KOPT-K1 (cell line): ENCODE results near the gene SPINT3.

Experiments used
- H3K27ac ChIP-seq: fragments of 200-600 bp; sonication (generic); 2 replicates; pipeline ENCODE4 v1.5.1; 2016; ENCODE audit warnings: antibody characterized with exemption, mild to moderate bottlenecking, low read depth, low read length; ENCODE audit not compliant: poor library complexity, severe bottlenecking
- H3K36me3 ChIP-seq: fragments of 200-600 bp; sonication (generic); 2 replicates; pipeline ENCODE4 v1.5.1; 2017; ENCODE audit warnings: antibody characterized with exemption, mild to moderate bottlenecking, low read length, moderate library complexity; ENCODE audit not compliant: insufficient read depth
- H3K9me3 ChIP-seq: fragments of 200-600 bp; sonication (generic); 2 replicates; pipeline ENCODE4 v1.5.1; 2017; ENCODE audit warnings: antibody characterized with exemption, low read length, mild to moderate bottlenecking; ENCODE audit not compliant: insufficient read depth, poor library complexity, severe bottlenecking

The SPINT3 gene

DNA sequence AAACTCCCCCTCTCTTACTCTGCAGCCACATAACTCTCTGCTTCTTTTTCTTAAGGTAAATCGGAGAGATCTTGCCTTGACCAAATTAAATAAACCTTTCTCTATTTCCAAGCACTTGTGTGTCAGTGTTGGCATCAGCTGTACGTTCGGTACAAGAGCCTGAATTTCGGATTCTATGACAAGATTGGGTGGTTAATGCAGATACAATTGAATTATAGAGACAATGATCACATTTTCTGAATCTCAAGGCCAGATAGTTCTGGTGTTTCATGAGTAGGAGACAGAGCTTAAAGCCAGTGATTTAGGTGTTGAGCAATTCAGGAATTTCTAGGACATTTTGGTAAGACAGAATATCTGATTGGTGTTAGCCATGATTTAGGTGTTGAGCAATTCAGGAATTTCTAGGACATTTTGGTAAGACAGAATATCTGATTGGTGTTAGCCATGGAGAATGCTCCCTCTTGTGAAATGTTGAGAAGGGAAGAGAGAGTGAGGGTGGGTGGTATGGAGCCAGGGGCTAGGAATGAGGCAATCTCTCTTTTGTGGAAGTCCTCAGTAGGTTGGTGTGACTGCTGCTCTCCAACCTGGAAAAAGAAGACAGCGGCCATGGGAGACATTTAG, 5.1 kb downstream of the SPINT3 start:
- Histone ChIP-seq H3K27ac (no peak overlapping the region), H3K36me3 (no peaks in the 10 kb centered on the region), H3K9me3 (no peaks in the 10 kb centered on the region)

DNA sequence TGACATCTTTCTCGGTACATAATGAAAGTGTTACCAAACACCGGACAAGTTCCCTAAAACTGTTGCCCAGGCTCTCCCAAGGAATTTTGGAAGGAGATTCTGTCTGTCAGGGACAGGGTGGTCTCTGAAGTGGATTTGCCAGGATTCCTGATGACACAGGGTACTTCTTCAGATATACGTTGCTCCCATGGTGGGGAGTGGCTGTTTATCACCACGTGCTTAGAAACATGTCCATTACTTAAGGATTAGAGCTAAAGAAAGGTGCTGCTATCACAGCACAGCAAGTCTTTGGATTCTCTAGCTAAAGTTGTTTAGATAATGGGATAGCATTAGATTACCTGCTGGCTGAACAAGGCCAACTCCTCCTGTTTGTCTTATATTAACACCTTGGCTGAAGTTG, 6.3 kb downstream of the SPINT3 start:
- Histone ChIP-seq H3K36me3 (no peaks in the 10 kb centered on the region), H3K27ac (no peak overlapping the region), H3K9me3 (no peaks in the 10 kb centered on the region)

- no peaks in the 10 kb centered on the region for H3K9me3 ChIP-seq
- no peak overlapping the region for H3K27ac ChIP-seq
- H3K36me3 ChIP-seq, result no peaks in the 10 kb centered on the region
Observed at GRCh38 chr20:45508068-45508886, 7.1 kb downstream of the SPINT3 start.

DNA sequence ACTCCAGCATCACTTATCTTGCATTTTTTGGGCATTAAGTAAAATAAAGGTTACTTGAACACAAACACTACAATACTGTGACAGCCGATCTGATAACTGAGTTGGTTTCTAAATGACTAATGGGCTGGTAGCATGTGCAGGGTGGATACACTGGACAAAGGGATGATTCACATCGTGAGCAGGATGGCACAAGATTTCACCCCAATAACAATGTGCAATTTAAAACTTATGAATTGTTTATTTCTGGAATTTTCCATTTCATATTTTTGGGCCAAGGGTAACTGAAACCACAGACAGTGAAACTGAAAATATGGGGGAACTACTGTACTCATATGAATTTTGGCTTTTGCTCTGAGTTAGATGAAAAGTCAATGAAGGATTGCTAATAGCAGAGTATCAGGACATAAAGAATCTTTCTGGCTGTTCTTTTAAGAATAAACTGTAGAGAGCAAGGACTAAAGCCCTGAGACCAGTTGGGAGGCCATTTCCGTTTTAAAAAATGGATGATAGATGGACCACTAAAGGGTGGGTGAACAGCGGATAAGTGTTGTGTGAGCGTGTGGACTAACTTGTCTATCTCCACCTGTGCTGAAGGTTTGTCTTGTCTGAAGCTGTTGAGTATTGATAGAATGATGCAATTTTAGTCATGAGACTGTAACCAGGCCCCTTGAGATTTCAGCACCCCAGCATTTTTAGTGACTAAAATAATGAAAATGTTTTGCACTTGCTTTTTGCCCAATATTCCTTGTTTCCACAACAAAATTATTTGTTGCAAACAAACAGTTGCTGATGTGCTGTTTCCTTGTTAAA, 8.2 kb downstream of the SPINT3 start:
- no peaks in the 10 kb centered on the region for H3K36me3 ChIP-seq
- no peak overlapping the region for H3K27ac ChIP-seq

GRCh38 chr20:45506398-45506797, 9.0 kb downstream of the SPINT3 start:
- Histone ChIP-seq H3K27ac (no peak overlapping the region), H3K36me3 (no peaks in the 10 kb centered on the region), H3K9me3 (no peaks in the 10 kb centered on the region)

More for the DNA sequence above, 8.2 kb downstream of the SPINT3 start:
- no peaks in the 10 kb centered on the region for H3K9me3 ChIP-seq

- Histone ChIP-seq H3K27ac (no peak overlapping the region), H3K9me3 (no peaks in the 10 kb centered on the region), H3K36me3 (no peaks in the 10 kb centered on the region)
Observed at GRCh38 chr20:45503403-45503802, 12.0 kb downstream of the SPINT3 start.

DNA sequence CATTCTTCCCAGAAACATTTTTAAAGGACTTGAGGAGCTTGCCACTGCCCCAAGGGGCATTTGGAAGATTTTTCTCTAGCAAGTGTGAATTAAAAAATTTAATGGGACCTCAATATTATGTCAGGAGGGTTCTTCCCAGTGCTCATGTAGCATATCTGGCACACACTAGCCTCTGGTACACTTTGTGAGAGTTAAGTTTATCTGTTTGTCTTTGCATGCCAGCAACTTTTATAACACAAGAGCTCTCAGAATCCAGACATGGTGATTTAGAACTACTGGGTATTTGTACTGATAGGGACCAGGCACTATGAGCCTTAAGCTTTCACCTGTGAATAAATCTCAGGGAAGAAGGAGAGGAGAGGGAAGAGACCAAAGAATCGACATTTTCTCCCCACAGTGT, 12.9 kb downstream of the SPINT3 start:
- no peaks in the 10 kb centered on the region for H3K9me3 ChIP-seq
- no peak overlapping the region for H3K27ac ChIP-seq
- no peaks in the 10 kb centered on the region for H3K36me3 ChIP-seq

- no peak overlapping the region for H3K27ac ChIP-seq
- no peaks in the 10 kb centered on the region for H3K36me3 ChIP-seq
- no peaks in the 10 kb centered on the region for H3K9me3 ChIP-seq
Observed at GRCh38 chr20:45501600-45501999, 13.8 kb downstream of the SPINT3 start.

DNA sequence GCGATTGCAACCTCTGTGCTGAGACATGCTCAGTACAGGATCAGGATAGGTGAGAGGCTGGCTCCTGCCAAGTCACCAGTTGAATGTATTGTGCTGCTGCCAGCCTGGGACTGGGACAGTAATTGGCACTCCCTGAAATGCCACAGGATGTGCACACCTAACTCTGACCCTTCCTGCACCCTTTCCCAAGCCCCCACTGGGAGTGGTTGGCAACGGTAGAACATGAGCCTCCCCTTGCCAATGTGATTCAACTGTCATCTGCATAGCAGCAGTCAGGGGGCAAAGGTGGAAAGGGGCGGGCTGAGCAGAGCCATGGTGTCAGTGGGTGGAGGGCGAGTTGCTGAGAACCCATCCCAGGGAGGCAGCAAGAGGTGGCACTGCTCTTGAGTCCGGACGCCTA, 15.4 kb downstream of the SPINT3 start:
- Histone ChIP-seq H3K36me3 (no peaks in the 10 kb centered on the region), H3K9me3 (no peaks in the 10 kb centered on the region), H3K27ac (no peak overlapping the region)

GRCh38 chr20:45497971-45498494, 17.4 kb downstream of the SPINT3 start:
- Histone ChIP-seq H3K9me3 (no peaks in the 10 kb centered on the region), H3K27ac (no peak overlapping the region), H3K36me3 (no peaks in the 10 kb centered on the region)

GRCh38 chr20:45496166-45496565, 19.3 kb downstream of the SPINT3 start:
- Histone ChIP-seq H3K27ac (no peak overlapping the region), H3K9me3 (no peaks in the 10 kb centered on the region), H3K36me3 (no peaks in the 10 kb centered on the region)

DNA sequence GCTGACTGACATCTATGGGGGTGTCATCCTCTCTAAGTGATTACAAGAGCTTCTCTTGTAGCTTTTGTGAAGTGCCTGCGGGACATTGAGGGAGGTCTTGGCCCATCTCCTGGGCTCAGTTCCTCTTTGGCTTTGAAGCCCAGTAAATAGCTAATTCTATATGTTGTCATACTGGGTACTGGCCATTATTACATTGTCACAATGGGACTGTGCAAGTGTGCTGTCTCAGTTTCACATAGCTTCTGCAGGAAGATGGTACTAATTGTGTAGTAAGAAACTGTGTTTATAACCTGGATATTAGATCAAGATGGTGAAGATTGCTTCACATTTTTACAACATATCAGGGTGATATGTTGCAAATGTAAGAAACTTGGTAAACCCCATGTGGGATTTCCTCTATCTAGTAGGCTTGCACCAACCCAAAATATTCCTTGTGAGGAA, 19.9 kb downstream of the SPINT3 start:
- no peaks in the 10 kb centered on the region for H3K9me3 ChIP-seq
- H3K27ac ChIP-seq, result no peak overlapping the region
- no peaks in the 10 kb centered on the region for H3K36me3 ChIP-seq

DNA sequence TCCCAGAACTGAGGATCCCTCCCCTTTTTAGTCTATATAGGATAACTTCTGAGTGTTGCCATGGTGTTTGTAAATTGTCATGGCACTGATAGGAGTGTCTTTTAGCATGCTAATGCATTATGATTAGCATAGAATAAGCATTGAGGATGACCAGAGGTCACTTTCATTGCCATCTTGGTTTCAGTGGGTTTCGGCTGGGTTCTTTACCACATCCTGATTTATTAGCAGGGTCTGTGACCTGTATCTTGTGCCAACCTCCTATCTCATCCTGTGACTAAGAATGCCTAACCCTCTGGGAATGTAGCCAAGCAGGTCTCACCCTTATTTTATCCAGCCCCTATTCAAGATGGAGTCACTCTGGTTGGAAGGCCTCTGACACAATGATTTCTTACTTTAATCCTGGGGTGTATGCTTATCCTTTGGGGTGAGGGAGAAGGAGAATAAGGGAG, 26.3 kb downstream of the SPINT3 start:
- Histone ChIP-seq H3K27ac (no peak overlapping the region), H3K9me3 (no peaks in the 10 kb centered on the region), H3K36me3 (no peaks in the 10 kb centered on the region)

DNA sequence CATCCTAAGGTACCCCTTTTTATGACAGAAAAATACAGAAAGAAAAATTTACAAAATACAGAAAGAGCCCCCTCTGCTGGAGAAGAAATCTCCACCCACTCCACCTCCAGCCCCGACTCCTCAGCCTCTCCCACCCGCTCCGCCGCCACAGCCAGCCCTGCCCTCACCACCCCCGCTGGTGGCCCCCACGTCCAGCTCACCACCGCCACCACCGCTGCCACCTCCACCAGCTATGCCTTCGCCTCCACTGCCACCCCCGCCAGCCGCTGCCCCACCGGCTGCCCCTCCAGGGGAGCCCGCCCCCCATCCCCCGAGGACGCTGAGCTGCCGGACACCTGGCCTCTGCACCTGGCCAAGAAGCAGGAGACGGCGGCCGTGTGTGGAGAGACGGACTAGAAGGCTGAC, 28.2 kb downstream of the SPINT3 start:
- H3K27ac ChIP-seq, result no peak overlapping the region
- no peaks in the 10 kb centered on the region for H3K36me3 ChIP-seq
- H3K9me3 ChIP-seq, result no peaks in the 10 kb centered on the region

DNA sequence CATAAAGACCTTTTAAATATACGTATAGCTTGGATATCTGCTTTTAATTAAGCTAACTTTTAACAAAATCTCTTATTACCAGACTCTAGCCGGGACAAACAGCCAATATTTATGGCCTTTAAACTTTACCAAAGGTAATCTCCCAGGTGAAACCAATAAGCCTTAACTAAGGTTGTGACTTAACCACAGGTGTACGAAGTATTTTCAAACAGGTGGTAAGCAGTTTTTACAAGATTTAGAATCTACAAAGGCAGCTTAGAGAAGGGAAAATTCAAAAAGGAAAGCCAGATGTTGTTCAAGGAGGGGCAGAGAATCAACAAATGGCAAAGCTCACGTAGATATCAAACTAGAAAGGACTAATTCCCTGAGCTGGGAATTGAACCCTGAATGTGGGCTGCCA, 30.0 kb downstream of the SPINT3 start:
- no peaks in the 10 kb centered on the region for H3K9me3 ChIP-seq
- H3K36me3 ChIP-seq, result no peaks in the 10 kb centered on the region
- no peak overlapping the region for H3K27ac ChIP-seq
